Smooth muscle cell (in vitro differentiated cells): ENCODE data around the gene RGR. TPM values are rescaled to one million over a fixed set of nuclear protein-coding genes. Genes with fewer than 3 reads are reported as not detected.

Experiments
- DNase-seq: peaks from one replicate; lab custom pipeline; 2025; ENCODE audit not compliant: unreplicated experiment; lab: John Stamatoyannopoulos, UW
- H2AFZ ChIP-seq: fragments of 200-600 bp; sonication (generic); 2 replicates; pipeline ENCODE4 v1.6.0; 2016; ENCODE audit warnings: antibody characterized with exemption, low read depth, mild to moderate bottlenecking
- H3F3A ChIP-seq: fragments of 200-600 bp; sonication (generic); 2 replicates; pipeline ENCODE4 v1.6.0; 2017; ENCODE audit warnings: antibody characterized with exemption, low read depth
- H3K27ac ChIP-seq: fragments of 200-600 bp; sonication (generic); 2 replicates; pipeline ENCODE4 v1.5.1; 2016; ENCODE audit warnings: low read depth, mild to moderate bottlenecking
- H3K27me3 ChIP-seq: fragments of 200-600 bp; sonication (generic); 2 replicates; pipeline ENCODE4 v1.6.1; 2016; ENCODE audit warnings: low read depth, mild to moderate bottlenecking
- H3K36me3 ChIP-seq: fragments of 200-600 bp; sonication (generic); 2 replicates; pipeline ENCODE4 v1.5.1; 2016; ENCODE audit warnings: low read depth
- H3K4me1 ChIP-seq: fragments of 200-600 bp; sonication (generic); 2 replicates; pipeline ENCODE4 v1.5.1; 2016; ENCODE audit warnings: low read depth
- H3K4me2 ChIP-seq: fragments of 200-600 bp; sonication (generic); 2 replicates; pipeline ENCODE4 v1.6.0; 2016; ENCODE audit warnings: mild to moderate bottlenecking
- H3K4me3 ChIP-seq: fragments of 200-600 bp; sonication (generic); 2 replicates; pipeline ENCODE4 v1.5.1; 2016; ENCODE audit warnings: mild to moderate bottlenecking
- H3K79me2 ChIP-seq: fragments of 200-600 bp; sonication (generic); 2 replicates; pipeline ENCODE4 v1.6.0; 2016; ENCODE audit warnings: low read depth, mild to moderate bottlenecking
- H3K9ac ChIP-seq: fragments of 200-600 bp; sonication (generic); 2 replicates; pipeline ENCODE4 v1.6.0; 2016; ENCODE audit warnings: low read depth
- H3K9me3 ChIP-seq: fragments of 200-600 bp; sonication (generic); replicated peaks from 2 replicates; pipeline ENCODE4 v1.5.1; 2016; ENCODE audit warnings: low read depth
- H4K20me1 ChIP-seq: fragments of 200-600 bp; sonication (generic); 2 replicates; pipeline ENCODE4 v1.6.0; 2016; ENCODE audit warnings: low read depth
- WGBS: methylation state at CpG from one replicate; pipeline ENCODE4 v1.1.7; 2016; ENCODE audit warnings: low lambda C conversion rate; 5-methylcytosine and 5-hydroxymethylcytosine counted together
- polyA plus RNA-seq: library from polyadenylated mRNA; unstranded; fragments of >200 nt; fragmentation: Nextera tagmentation; extraction: Ambion mirVana; gene quantifications from 2 replicates; pipeline ENCODE4 v1.2.1, GENCODE V29; 2016
- total RNA-seq: library from RNA; depleted of rRNA; stranded (reverse); fragments of >200 nt; gene quantifications from 2 replicates; pipeline ENCODE4 v1.2.3, GENCODE V29; 2014
- TF ChIP-seq, protein P1 (sequence below): fragments of 200-600 bp; sonication (generic); IDR thresholded peaks from 2 replicates; pipeline ENCODE4 v1.5.1; 2017; ENCODE audit warnings: borderline replicate concordance, mild to moderate bottlenecking, antibody characterized with exemption; ENCODE audit not compliant: insufficient read depth, poor library complexity, severe bottlenecking

RGR gene
- total and polyA plus RNA-seq, 2 experiments from 2014 or later, result not detected

DNA sequence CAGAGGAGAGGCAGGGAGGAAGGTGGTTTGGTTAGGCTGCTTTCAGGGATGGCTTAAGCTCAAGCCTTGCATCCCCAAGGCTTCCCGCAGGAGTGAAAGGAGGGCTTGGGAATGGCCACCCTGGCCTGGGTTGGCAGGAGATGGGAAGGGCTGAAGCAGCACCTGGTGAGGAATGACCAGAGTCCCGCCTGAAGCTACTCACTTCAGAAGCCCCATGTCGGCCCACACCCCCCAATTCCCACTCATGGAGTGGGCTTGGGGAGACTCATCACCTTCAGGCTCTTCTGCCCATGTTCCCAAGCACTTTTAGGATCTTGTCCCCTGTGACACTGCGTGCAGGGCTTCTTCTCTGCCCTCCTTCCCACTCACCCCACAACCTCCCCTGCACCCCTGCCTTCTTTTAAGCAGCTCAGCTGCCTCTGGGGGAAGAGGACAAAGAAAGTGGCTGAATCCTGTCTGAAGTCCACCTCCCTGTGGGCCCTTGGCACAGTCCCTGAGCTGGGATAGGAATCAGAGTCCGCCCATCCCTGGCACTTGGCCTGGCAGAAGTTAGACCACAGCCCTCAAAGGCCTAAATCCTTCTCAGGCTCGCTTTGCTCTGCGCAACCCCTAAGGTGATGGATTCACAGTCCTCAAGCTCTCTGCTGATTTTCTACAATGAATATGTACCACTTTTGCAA is 16.5 kb downstream of the RGR start:
- Histone ChIP-seq H3K4me3 (no peak overlapping the region), H3K4me1 (no peaks in the 10 kb centered on the region), H3K9me3 (no peaks in the 10 kb centered on the region), H3K36me3 (no peaks in the 10 kb centered on the region), H3F3A (no peaks in the 10 kb centered on the region), H3K79me2 (no peaks in the 10 kb centered on the region), H3K9ac (no peak overlapping the region), H3K27ac (no peak overlapping the region), H3K27me3 (no peaks in the 10 kb centered on the region), H2AFZ (no peak overlapping the region), H3K4me2 (no peak overlapping the region), H4K20me1 (no peaks in the 10 kb centered on the region)
- no peak for DNase-seq
- WGBS, result 92% methylated on average over 7 of the region's 7 CpGs
- TF ChIP-seq, protein P1, sequence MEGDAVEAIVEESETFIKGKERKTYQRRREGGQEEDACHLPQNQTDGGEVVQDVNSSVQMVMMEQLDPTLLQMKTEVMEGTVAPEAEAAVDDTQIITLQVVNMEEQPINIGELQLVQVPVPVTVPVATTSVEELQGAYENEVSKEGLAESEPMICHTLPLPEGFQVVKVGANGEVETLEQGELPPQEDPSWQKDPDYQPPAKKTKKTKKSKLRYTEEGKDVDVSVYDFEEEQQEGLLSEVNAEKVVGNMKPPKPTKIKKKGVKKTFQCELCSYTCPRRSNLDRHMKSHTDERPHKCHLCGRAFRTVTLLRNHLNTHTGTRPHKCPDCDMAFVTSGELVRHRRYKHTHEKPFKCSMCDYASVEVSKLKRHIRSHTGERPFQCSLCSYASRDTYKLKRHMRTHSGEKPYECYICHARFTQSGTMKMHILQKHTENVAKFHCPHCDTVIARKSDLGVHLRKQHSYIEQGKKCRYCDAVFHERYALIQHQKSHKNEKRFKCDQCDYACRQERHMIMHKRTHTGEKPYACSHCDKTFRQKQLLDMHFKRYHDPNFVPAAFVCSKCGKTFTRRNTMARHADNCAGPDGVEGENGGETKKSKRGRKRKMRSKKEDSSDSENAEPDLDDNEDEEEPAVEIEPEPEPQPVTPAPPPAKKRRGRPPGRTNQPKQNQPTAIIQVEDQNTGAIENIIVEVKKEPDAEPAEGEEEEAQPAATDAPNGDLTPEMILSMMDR, result no peak

DNA sequence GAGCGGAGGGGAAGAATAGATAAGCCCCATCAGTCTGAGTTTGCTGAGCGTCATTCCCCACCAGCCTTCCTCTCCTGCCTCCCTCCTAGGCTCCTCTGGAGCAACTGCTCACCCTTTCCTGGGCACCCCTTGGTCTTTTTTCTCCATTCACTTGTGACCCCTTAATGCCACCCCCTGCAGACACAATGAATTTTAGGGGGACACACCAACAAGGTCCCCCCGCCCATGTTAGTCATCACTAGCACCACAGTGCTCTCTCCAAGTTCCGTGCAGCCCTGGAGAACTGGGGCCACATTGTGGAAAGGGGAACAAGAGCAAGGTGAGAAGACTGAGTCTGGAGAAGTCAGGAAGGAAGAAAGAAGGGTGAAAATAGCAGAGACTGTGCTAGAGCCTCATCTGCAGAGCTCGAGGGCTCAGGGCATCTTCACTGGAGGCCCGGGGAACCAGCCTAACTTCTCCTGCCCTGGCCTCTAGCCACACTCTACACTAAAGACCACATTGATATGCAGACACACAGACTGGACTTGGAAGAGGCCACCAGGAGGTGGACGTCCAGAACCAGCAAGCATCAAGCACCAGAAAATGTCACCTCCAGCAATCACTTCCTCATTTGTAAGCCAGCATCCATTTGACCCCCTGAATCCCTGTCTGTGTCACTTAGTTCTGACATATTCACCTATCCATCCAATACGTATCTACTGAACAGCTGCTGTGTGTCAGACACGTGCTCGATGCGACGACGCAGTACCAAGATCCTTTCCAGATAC is 17.5 kb downstream of the RGR start:
- H4K20me1 ChIP-seq, result no peaks in the 10 kb centered on the region
- DNase-seq, result no peak
- H3K27ac ChIP-seq, result no peak overlapping the region
- H3K79me2 ChIP-seq, result no peaks in the 10 kb centered on the region
- no peaks in the 10 kb centered on the region for H3K4me1 ChIP-seq
- no peak overlapping the region for H3K9ac ChIP-seq
- no peak overlapping the region for H3K4me3 ChIP-seq
- TF ChIP-seq, protein P1, result no peak
- no peak overlapping the region for H2AFZ ChIP-seq
- H3K27me3 ChIP-seq, result no peaks in the 10 kb centered on the region
- H3K9me3 ChIP-seq, result no peaks in the 10 kb centered on the region
- H3K4me2 ChIP-seq, result no peak overlapping the region
- no peaks in the 10 kb centered on the region for H3K36me3 ChIP-seq
- H3F3A ChIP-seq, result no peaks in the 10 kb centered on the region
- WGBS, result 85% methylated on average over 13 of the region's 13 CpGs

DNA sequence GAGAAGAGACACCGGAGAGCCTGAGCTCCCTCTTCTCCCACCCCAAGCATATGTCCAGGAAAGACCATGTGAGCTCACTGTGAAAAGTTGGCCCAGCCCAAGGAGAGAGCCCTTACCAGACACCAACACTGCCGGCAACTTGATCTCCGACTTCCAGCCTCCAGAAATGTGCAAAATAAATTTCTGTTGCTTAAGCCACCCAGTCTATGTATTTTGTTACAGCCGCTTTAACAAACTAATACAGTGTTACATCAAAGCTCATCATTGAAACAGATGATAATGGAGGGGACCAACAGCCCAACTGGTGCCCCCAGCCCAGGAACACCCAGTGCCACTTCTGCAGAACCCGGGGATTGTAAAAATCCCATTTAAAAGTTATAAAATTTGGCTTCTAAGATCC is 18.9 kb downstream of the RGR start:
- no peaks in the 10 kb centered on the region for H3F3A ChIP-seq
- no peak overlapping the region for H3K4me3 ChIP-seq
- H3K9ac ChIP-seq, result no peak overlapping the region
- H3K27ac ChIP-seq, result no peak overlapping the region
- H4K20me1 ChIP-seq, result no peaks in the 10 kb centered on the region
- H3K79me2 ChIP-seq, result no peaks in the 10 kb centered on the region
- no peak overlapping the region for H3K4me2 ChIP-seq
- TF ChIP-seq, protein P1, result no peak
- H3K4me1 ChIP-seq, result no peaks in the 10 kb centered on the region
- DNase-seq, result no peak
- H3K27me3 ChIP-seq, result no peaks in the 10 kb centered on the region
- H3K36me3 ChIP-seq, result no peaks in the 10 kb centered on the region
- WGBS, result 89% methylated on average over 5 of the region's 5 CpGs
- H3K9me3 ChIP-seq, result no peaks in the 10 kb centered on the region
- no peak overlapping the region for H2AFZ ChIP-seq
